H1 (cell line): ENCODE results near the gene CERS5. TPM values are rescaled to one million over a fixed set of nuclear protein-coding genes. Genes with fewer than 3 reads are reported as not detected.

Experiments
- CTCF ChIA-PET: fragments of 300-600 bp; sonication (Branson Sonifier 250); formaldehyde crosslinking; loops from one replicate; lab custom pipeline; 2021; ENCODE audit not compliant: partially characterized antibody; lab: Charles Lee
- POLR2A ChIA-PET: fragments of 300-600 bp; sonication (Branson Sonifier 250); formaldehyde crosslinking; loops from one replicate; lab custom pipeline; 2021; ENCODE audit warnings: inconsistent platforms; ENCODE audit not compliant: partially characterized antibody; lab: Charles Lee
- DNase-seq, 2 experiments: peaks; one replicate each; pipeline versions ENCODE4 v3.0.0 to v3.0.0-alpha.2; 2010 to 2022; ENCODE audit warnings: low spot score in 2 of 2, low read depth in 1 of 2, mixed read lengths in 1 of 2
- FAIRE-seq: peaks from 2 replicates; lab custom pipeline; 2011; peaks lifted over from hg19 to GRCh38; lab: Jason Lieb, UNC
- H2AFZ ChIP-seq: 2 replicates; pipeline ENCODE4 v1.8.1; 2012; ENCODE audit warnings: low read length, inconsistent platforms
- H2AK5ac ChIP-seq: 2 replicates; pipeline ENCODE4 v1.6.1; 2013; ENCODE audit warnings: low read depth, low read length
- H2BK120ac ChIP-seq: replicated peaks from 2 replicates; pipeline ENCODE3; 2013; ENCODE audit warnings: low read depth, low read length, inconsistent platforms
- H2BK12ac ChIP-seq: 2 replicates; pipeline ENCODE4 v1.6.1; 2013; ENCODE audit warnings: low read depth, low read length
- H2BK15ac ChIP-seq: 2 replicates; pipeline ENCODE4 v1.6.1; 2013; ENCODE audit warnings: low read length
- H2BK20ac ChIP-seq: 2 replicates; pipeline ENCODE4 v1.6.1; 2013; ENCODE audit warnings: low read length
- H2BK5ac ChIP-seq: 2 replicates; pipeline ENCODE4 v1.6.1; 2013; ENCODE audit warnings: low read depth, low read length
- H3K14ac ChIP-seq: 2 replicates; pipeline ENCODE4 v1.6.1; 2013; ENCODE audit warnings: inconsistent platforms; ENCODE audit not compliant: insufficient read length
- H3K18ac ChIP-seq: 2 replicates; pipeline ENCODE4 v1.6.1; 2013; ENCODE audit warnings: low read length; ENCODE audit errors: extremely low read depth
- H3K23ac ChIP-seq: 2 replicates; pipeline ENCODE4 v1.6.1; 2013; ENCODE audit warnings: inconsistent platforms; ENCODE audit not compliant: insufficient read length
- H3K23me2 ChIP-seq: 2 replicates; pipeline ENCODE4 v1.6.1; 2013; ENCODE audit warnings: low read depth, low read length
- H3K27ac ChIP-seq: 2 replicates; pipeline ENCODE4 v1.6.1; 2011; ENCODE audit warnings: low read depth, low read length, inconsistent platforms
- H3K27me3 ChIP-seq, 4 experiments: replicated peaks in 1 of 4; 1 replicate in 1 of 4; 2 replicates in 3 of 4; pipeline versions ENCODE4 v1.6.1 to v1.8.1; 2011 to 2013; ENCODE audit warnings: low read length in 3 of 4, mild to moderate bottlenecking in 3 of 4, inconsistent platforms in 2 of 4, mixed read lengths in 2 of 4, moderate library complexity in 1 of 4; ENCODE audit not compliant: control insufficient read depth in 3 of 4, insufficient read depth in 3 of 4; ENCODE audit errors: extremely low read depth in 1 of 4
- H3K36me3 ChIP-seq, 4 experiments: 2 replicates each; pipeline versions ENCODE4 v1.6.1 to v1.8.1; 2011 to 2013; ENCODE audit warnings: mild to moderate bottlenecking in 4 of 4, low read length in 3 of 4, moderate library complexity in 2 of 4, control low read depth in 1 of 4, inconsistent platforms in 1 of 4; ENCODE audit not compliant: insufficient read depth in 4 of 4, control insufficient read depth in 2 of 4
- H3K4ac ChIP-seq: replicated peaks from 2 replicates; pipeline ENCODE3; 2013; ENCODE audit warnings: low read length, low read depth, mixed read lengths, inconsistent platforms; ENCODE audit not compliant: insufficient read length
- H3K4me1 ChIP-seq, 4 experiments: replicated peaks in 1 of 4; 1 replicate in 1 of 4; 2 replicates in 3 of 4; pipeline versions ENCODE4 v1.6.1 to v1.8.1; 2011 to 2013; ENCODE audit warnings: low read length in 3 of 4, inconsistent platforms in 2 of 4, mixed read lengths in 1 of 4; ENCODE audit not compliant: insufficient read depth in 4 of 4, control insufficient read depth in 3 of 4
- H3K4me2 ChIP-seq, 2 experiments: 2 replicates each; pipeline versions ENCODE4 v1.6.1 to v1.8.1; 2011 to 2013; ENCODE audit warnings: low read depth in 2 of 2, low read length in 2 of 2, control low read depth in 1 of 2, inconsistent platforms in 1 of 2, mild to moderate bottlenecking in 1 of 2; ENCODE audit not compliant: insufficient read depth in 1 of 2
- H3K4me3 ChIP-seq, 4 experiments: fragments of 200-600, 300-600 bp in 1 of 4; sonication (generic), shearing (Covaris generic), sonication (Bioruptor Twin) in 1 of 4; 2 replicates each; pipeline versions ENCODE4 v1.5.1 to v1.8.1; 2011 to 2016; ENCODE audit warnings: low read length in 4 of 4, low read depth in 3 of 4, control low read depth in 2 of 4, inconsistent platforms in 2 of 4, mild to moderate bottlenecking in 2 of 4, mixed read lengths in 1 of 4, moderate library complexity in 1 of 4; ENCODE audit not compliant: insufficient read depth in 2 of 4; ENCODE audit errors: extremely low read depth in 1 of 4
- H3K56ac ChIP-seq: replicated peaks from 2 replicates; pipeline ENCODE3; 2013; ENCODE audit warnings: low read depth, mild to moderate bottlenecking, mixed read lengths, low read length, inconsistent platforms; ENCODE audit not compliant: insufficient read length
- H3K79me1 ChIP-seq: 2 replicates; pipeline ENCODE4 v1.6.1; 2013; ENCODE audit warnings: low read depth, low read length, control low read depth
- H3K79me2 ChIP-seq, 2 experiments: 2 replicates each; pipeline versions ENCODE4 v1.6.1 to v1.8.1; 2012 to 2013; ENCODE audit warnings: low read length in 2 of 2, mild to moderate bottlenecking in 2 of 2, inconsistent platforms in 1 of 2; ENCODE audit not compliant: insufficient read depth in 2 of 2, control insufficient read depth in 1 of 2
- H3K9ac ChIP-seq, 4 experiments: replicated peaks in 1 of 4; 1 replicate in 1 of 4; 2 replicates in 3 of 4; pipeline versions ENCODE4 v1.6.1 to v1.8.1; 2011 to 2013; ENCODE audit warnings: low read depth in 3 of 4, low read length in 3 of 4, control low read depth in 2 of 4, mild to moderate bottlenecking in 2 of 4, moderate library complexity in 2 of 4, inconsistent platforms in 1 of 4; ENCODE audit errors: extremely low read depth in 1 of 4
- H3K9me3 ChIP-seq, 2 experiments: 2 replicates each; pipeline versions ENCODE4 v1.6.1 to v1.8.1; 2012 to 2013; ENCODE audit warnings: mild to moderate bottlenecking in 2 of 2, moderate library complexity in 2 of 2, control low read depth in 1 of 2, inconsistent platforms in 1 of 2, low read depth in 1 of 2, low read length in 1 of 2, mixed read lengths in 1 of 2; ENCODE audit not compliant: insufficient read depth in 2 of 2
- H4K20me1 ChIP-seq, 2 experiments: replicated peaks in 1 of 2; 2 replicates each; pipeline versions ENCODE3 to v1.8.1; 2011 to 2013; ENCODE audit warnings: inconsistent platforms in 2 of 2, low read length in 2 of 2, mild to moderate bottlenecking in 1 of 2; ENCODE audit not compliant: insufficient read depth in 2 of 2, control insufficient read depth in 1 of 2
- H4K5ac ChIP-seq: 2 replicates; pipeline ENCODE4 v1.6.1; 2013; ENCODE audit warnings: low read length, low read depth, mixed read lengths, inconsistent platforms; ENCODE audit not compliant: insufficient read length
- H4K8ac ChIP-seq: 2 replicates; pipeline ENCODE4 v1.8.0; 2013; ENCODE audit warnings: mild to moderate bottlenecking, moderate library complexity, low read length, inconsistent platforms; ENCODE audit not compliant: insufficient read depth; ENCODE audit errors: extremely low read depth
- H4K91ac ChIP-seq: replicated peaks from 2 replicates; pipeline ENCODE3; 2013; ENCODE audit warnings: low read length, mixed read lengths, inconsistent platforms; ENCODE audit not compliant: insufficient read length
- BACH1 ChIP-seq: IDR thresholded peaks from 2 replicates; pipeline ENCODE4 v1.6.1; 2012; ENCODE audit warnings: low read length, improper control_type of control experiment
- JUND ChIP-seq: IDR thresholded peaks from 2 replicates; pipeline ENCODE4 v1.6.1; 2011; ENCODE audit warnings: mild to moderate bottlenecking, improper control_type of control experiment, low read length
- POLR2AphosphoS5 ChIP-seq: IDR thresholded peaks from 2 replicates; pipeline ENCODE4 v1.6.1; 2011; ENCODE audit warnings: low read depth, low read length
- WGBS, 2 experiments: shearing (Covaris generic) in 1 of 2; methylation state at CpG; one replicate each; pipeline versions ENCODE4 v1.1.6 to v1.1.7; 2013 to 2015; ENCODE audit warnings: low lambda C conversion rate in 2 of 2, mixed read lengths in 2 of 2, inconsistent platforms in 1 of 2, low coverage in 1 of 2, missing lambda C conversion rate in 1 of 2; ENCODE audit not compliant: insufficient replicate concordance in 2 of 2, insufficient coverage in 1 of 2, insufficient read length in 1 of 2; ENCODE audit errors: extremely low coverage in 1 of 2, missing lambda C conversion rate in 1 of 2; 5-methylcytosine and 5-hydroxymethylcytosine counted together
- polyA plus RNA-seq, 7 experiments: library from polyadenylated mRNA; depleted of rRNA in 3 of 7; stranded (reverse) in 5 of 7; unstranded in 2 of 7; fragments of >200 nt in 5 of 7; fragments of 200-250 nt in 2 of 7; gene quantifications; 1 replicate in 5 of 7; 2 replicates in 1 of 7; 4 replicates in 1 of 7; pipeline versions ENCODE4 v1.2.1 to v1.2.3, GENCODE V29; 2011 to 2013; ENCODE audit warnings: missing spikeins in 2 of 7, mixed read lengths in 2 of 7
- total RNA-seq: library from RNA; stranded (reverse); fragmentation: NEBNext Ultra II Directional; extraction: Animal tissue kit (Norgen Biotek cat#: 25700); gene quantifications from 2 replicates; pipeline ENCODE4 v1.2.1, GENCODE V29; 2021

Gene CERS5
- total and polyA plus RNA-seq, 2 of the 8 experiments (the other 6 are each of a cell fraction or from before 2014, with no cell fraction given) = 69.2 to 119 TPM

DNA sequence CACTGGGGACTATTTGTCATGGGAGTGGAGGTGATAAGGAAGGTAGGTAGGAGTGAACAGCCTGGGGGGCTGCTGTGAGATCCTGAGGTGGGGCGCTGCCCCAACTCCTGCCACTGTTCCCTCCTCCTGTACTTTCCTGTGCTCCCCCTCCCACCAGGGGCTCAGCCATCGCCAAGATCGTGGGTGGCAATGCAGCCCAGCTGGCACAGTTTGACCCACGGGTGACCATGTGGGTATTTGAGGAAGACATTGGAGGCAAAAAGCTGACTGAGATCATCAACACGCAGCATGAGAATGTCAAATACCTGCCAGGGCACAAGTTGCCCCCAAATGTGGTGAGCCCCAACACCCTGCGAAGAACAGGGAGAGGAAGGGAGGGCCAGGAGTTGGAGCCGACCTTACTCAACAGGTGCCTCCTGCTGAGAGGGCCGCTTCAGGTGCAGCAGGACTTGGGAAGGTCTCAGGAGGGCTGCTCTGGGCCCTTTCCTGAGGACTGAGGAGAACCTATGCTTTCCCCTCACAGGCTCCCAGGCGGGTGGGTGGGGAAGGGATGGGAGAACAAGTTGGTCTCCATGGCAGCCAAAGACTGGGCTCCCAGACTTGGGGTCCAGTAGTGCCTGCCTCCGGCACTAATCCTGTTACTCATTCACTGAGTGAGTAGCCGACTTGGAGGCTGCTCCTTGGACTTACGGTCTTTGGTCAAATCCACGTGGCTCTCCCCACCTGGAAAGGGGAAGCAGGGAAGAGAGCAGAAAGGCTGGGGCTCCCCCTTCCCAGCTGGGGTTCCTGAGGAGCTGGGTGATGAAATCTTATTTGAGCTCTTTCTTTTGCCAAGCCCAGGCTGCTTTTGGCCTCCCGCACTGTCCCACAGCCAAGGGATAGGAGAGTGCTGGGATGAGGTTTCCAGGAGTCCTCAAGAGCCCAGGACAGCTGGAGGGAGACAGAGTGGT, 62.5 kb downstream of the CERS5 start:
- H3K79me1 ChIP-seq = no peaks in the 10 kb centered on the region
- H2BK20ac ChIP-seq = no peak overlapping the region
- no peak for FAIRE-seq
- H3K9ac ChIP-seq = no peak overlapping the region
- POLR2A ChIA-PET = interaction anchor here (0.7 to 27.1 kb wide), 7 partner anchors 4 to 85 kb away, joined by 3 to 457 read pairs (median 4); partner anchors contain the start of genes COX14, GPD1 and SMARCD1
- H4K20me1 ChIP-seq = peaks cover 0 to 4% of the 10 kb centered on the region in 2 experiments
- H2BK15ac ChIP-seq = 0 out of 2 replicates have a peak overlapping the region, but pooled peaks have one; percentile 19
- H3K56ac ChIP-seq = no peak overlapping the region
- no peaks in the 10 kb centered on the region for H3K9me3 ChIP-seq
- H3K4me1 ChIP-seq = peaks cover 2 to 9% (median 6%) of the 10 kb centered on the region in 4 experiments; a peak in 5 of 7 replicates
- no peak overlapping the region for H3K4me2 ChIP-seq
- no peak overlapping the region for H3K14ac ChIP-seq
- no peak overlapping the region for H3K23ac ChIP-seq
- H3K36me3 ChIP-seq = peaks cover 1 to 12% (median 4%) of the 10 kb centered on the region in 4 experiments; a peak in 6 of 8 replicates
- no peak overlapping the region for H4K91ac ChIP-seq
- H2AFZ ChIP-seq = no peak overlapping the region
- no peak for TF ChIP-seq POLR2AphosphoS5
- no peak for TF ChIP-seq JUND
- TF ChIP-seq BACH1 = no peak
- no peak overlapping the region for H3K18ac ChIP-seq
- no peak overlapping the region for H3K4ac ChIP-seq
- CTCF ChIA-PET = interaction anchor here (0.6 to 32.9 kb wide), 10 partner anchors 7 to 581 kb away, joined by 3 to 625 read pairs (median 4); partner anchors contain the start of genes CERS5, COX14 and SMARCD1
- DNase-seq = no peak
- H3K27ac ChIP-seq = no peak overlapping the region
- H3K4me3 ChIP-seq = no peak overlapping the region
- H2BK12ac ChIP-seq = no peak overlapping the region
- H3K79me2 ChIP-seq = no peaks in the 10 kb centered on the region
- H2BK120ac ChIP-seq = no peak overlapping the region
- H3K27me3 ChIP-seq = no peaks in the 10 kb centered on the region
- WGBS, 2 experiments = 82% methylated on average over 14 of the region's 14 CpGs; no CpG with 5 or more reads in 1 of the 2 experiments
- H3K23me2 ChIP-seq = no peaks in the 10 kb centered on the region
- 0 out of 2 replicates have a peak overlapping the region, but pooled peaks have one; percentile 7 for H4K8ac ChIP-seq
- H2AK5ac ChIP-seq = no peak overlapping the region
- H2BK5ac ChIP-seq = no peak overlapping the region
- no peak overlapping the region for H4K5ac ChIP-seq
